ENCODE data around the gene HOXB2.
A peak's percentile ranks its signal among the peaks of the same experiment; 100 is the strongest.

The HOXB2 gene

DNA sequence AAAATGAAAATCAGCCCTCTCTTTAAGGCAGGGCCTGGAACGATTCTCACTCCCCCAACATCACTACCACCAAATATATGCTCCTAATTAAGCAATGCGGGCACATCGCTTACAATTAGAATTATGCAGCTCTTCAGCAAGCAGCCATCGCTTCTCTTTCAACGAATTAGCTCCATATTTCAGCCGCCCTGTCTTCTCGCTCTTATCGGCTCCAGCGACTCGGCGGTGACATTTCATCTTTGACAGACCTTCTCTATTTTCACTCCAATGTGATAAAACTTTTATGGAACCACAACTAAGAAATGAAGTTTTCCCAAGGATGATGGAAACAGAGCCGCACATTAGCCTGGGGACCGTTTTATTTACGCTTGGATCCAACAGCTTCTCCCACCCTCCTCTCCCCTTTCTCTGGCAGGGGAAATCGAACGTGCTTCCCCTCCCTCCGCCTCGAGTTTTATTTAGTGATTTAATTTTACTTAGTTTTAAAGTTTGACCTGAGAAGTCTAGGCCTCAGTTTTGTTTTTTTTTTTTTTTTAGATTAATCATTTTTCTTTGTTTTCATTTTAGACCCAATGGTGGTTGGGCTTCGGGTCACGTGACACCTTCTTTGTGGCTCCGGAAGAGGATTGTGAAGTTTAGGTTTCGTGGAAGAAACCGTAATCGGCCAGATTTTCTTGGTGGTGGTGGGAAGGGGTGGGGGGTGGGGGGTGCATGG lies 3.1 kb upstream of the HOXB2 start:
- no peak for TF ChIP-seq POLR2AphosphoS5 (IDR thresholded peaks at IDR 0.05; ENCODE audit: low read depth, low read length)
- no peak for TF ChIP-seq TAF1 (IDR thresholded peaks at IDR 0.05; ENCODE audit: borderline replicate concordance, low read depth, low read length)
- TF ChIP-seq POLR2A (IDR thresholded peaks at IDR 0.05; ENCODE audit: low read depth, low read length), result no peak
- FAIRE-seq (no peak), DNase-seq (ENCODE audit: insufficient read length) (no peak)

DNA sequence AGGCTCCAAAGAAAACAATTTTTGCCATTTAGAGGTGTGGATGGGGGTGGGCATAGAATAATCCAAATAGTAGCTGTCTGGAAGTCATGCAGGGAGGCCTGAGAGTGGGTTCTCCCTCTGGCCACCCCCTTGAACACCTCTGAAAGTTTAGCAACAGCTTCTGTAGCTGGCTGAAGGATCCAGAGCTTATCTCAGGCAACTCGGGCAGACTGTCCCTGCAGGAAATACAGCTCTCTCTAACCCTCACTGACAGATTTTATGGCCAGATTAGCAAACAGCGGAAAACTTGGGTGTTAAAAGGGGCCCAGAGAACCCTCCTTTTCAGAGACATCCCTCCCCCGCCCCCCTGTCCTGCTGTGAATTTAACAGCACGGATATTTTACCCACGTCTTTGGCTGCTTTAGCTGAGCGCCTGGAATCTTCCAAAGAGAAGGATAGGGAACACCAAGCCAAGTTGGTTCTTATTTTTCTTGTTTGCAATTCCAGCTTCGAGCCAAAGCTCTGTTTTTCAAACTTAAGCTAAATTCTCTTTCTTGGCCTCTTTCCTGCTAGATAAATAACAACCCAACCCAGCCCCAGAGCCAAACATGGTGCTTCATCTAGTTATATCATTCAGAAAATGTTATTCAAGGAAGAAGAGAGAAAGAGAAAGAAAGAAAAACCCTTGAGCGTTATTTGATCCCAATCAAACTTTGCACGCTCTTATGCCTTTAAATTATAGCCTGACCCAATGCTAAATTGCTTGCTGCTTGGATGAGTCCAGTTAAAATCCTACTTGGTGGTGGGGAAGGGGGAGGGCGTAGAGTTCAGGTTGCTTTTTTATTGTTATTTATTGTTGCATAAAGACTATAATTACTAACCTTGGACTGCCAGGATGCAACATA lies 2.3 kb upstream of the HOXB2 start:
- TF ChIP-seq TAF1 (IDR thresholded peaks at IDR 0.05; ENCODE audit: borderline replicate concordance, low read depth, low read length), result no peak
- no peak for TF ChIP-seq POLR2AphosphoS5 (IDR thresholded peaks at IDR 0.05; ENCODE audit: low read depth, low read length)
- TF ChIP-seq POLR2A (IDR thresholded peaks at IDR 0.05; ENCODE audit: low read depth, low read length), result no peak
- DNase-seq (ENCODE audit: insufficient read length), result no peak
- no peak for FAIRE-seq

DNA sequence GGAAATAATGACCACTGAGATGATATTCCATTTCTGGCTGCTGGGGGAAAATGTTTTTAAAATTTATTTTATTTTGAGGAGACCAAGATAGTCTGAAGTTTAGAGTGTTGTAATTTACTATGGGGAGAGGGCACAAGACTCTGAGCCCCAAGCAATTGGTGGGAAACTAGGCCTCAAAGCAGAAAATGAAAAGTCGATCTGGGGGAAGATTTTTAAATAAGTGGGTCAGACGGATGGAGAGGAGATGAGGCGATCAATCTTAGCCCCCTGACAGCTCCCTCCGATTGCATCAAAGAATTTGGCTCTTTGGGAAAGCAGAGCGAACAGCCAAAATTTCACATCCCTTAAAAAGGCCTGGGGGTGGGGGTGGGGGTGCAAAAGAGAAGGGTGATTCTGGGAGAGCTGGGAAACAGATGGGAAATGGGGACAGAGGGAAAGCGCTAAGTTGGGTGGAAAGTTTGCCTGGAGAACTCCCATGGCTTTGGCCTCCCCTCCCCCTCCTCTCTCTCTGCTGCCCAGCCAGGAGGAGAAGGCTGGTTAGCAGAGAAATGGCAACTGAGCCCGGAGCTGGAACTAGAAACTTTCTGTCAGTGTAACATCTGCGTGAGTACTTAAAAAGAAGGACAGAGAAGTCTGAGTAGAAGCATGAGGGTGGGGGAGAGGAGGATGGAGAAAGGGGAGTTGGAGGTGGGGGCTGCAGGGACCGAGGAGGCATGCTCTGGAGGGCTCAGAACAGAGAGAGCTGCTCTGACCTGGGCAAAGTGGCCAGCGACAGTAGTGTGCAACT lies 1.4 kb upstream of the HOXB2 start:
- FAIRE-seq (no peak), DNase-seq (ENCODE audit: insufficient read length) (no peak)
- TF ChIP-seq POLR2A (IDR thresholded peaks at IDR 0.05; ENCODE audit: low read depth, low read length) (no peak), POLR2AphosphoS5 (IDR thresholded peaks at IDR 0.05; ENCODE audit: low read depth, low read length) (no peak), TAF1 (IDR thresholded peaks at IDR 0.05; ENCODE audit: borderline replicate concordance, low read depth, low read length) (no peak)

DNA sequence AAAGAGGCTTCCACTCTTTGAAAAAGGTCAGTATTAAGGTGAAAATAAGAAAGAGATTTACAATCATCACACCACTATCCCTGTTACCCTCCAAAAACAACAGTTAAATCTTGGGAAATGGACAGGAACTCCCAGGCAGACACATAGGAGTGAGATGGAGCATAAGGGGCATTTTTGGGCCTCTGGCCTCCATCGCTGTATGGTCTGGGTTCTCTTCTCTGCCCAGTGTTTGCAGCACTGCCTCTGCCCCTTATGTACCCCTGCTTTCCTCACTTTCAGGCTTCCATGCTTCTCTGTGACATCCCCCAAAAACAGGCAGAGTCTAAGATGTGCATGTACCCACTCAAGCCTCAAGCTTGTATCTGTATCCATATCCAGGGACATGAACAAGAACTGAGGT lies 630 bp upstream of the HOXB2 start:
- DNase-seq (ENCODE audit: insufficient read length) (no peak), FAIRE-seq (peak; percentile 65)
- TF ChIP-seq POLR2AphosphoS5 (IDR thresholded peaks at IDR 0.05; ENCODE audit: low read depth, low read length) (no peak), TAF1 (IDR thresholded peaks at IDR 0.05; ENCODE audit: borderline replicate concordance, low read depth, low read length) (no peak), POLR2A (IDR thresholded peaks at IDR 0.05; ENCODE audit: low read depth, low read length) (no peak)

DNA sequence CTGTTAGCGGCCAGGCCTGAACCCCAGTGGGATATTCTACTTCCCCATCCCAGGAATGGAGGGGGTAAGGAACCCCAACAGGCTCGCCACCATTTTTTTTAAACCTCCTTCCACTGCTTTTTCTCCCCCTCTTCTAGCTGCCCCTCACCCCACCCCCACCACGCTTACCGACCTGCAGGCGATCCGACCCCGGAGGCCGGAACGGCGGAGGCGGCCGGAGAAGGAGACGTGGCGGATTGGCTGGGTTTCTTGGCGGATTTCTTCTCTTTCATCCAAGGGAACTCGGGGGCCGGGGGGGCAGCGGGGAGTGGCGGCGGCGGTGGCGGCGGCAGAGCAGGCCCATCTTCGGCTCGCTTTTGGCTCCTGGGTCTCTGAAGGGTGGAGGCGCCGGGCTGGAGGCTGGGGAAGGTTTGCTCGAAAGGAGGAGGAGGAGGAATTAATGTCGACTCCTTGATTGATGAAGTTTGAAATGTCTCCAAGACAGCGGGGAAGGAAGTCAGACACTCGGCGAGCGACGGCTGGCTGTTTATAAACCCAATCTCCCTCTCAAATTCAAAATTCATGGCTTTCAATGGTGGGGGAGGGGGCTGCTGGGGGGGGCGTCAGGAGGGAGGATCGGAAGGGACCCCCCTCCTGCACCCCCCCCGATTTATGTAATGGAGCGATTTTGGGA lies 424 bp downstream of the HOXB2 start:
- no peak for DNase-seq (ENCODE audit: insufficient read length)
- TF ChIP-seq POLR2AphosphoS5 (IDR thresholded peaks at IDR 0.05; ENCODE audit: low read depth, low read length) (no peak), POLR2A (IDR thresholded peaks at IDR 0.05; ENCODE audit: low read depth, low read length) (no peak), TAF1 (IDR thresholded peaks at IDR 0.05; ENCODE audit: borderline replicate concordance, low read depth, low read length) (no peak)
- FAIRE-seq, result peak; percentile 53

DNA sequence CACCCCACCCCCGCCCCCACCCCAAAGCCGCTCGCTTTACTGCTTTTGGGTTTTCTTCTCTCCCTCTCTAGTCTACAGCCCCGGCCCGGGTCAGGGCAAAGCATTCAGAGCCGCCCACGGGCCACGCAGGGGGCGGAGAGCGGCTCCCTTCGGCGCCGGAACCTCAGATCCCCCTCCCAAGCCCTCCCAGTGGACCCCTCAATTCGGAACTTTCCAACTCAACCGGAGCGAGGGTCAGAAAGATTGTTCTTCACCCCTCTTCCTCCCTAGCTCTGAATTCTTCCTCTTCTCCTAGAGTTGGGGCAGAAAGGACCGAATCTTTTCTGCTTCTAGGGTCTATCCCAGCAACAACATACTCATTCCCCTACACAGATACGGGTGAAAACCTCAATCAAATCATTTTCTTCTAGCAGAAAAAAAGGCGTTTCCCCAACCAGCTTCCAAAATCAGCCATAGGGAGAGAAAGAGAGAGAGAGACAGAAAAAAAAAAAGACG lies 1.0 kb downstream of the HOXB2 start:
- no peak for FAIRE-seq
- DNase-seq (ENCODE audit: insufficient read length), result no peak
- TF ChIP-seq POLR2A (IDR thresholded peaks at IDR 0.05; ENCODE audit: low read depth, low read length) (no peak), TAF1 (IDR thresholded peaks at IDR 0.05; ENCODE audit: borderline replicate concordance, low read depth, low read length) (no peak), POLR2AphosphoS5 (IDR thresholded peaks at IDR 0.05; ENCODE audit: low read depth, low read length) (no peak)

DNA sequence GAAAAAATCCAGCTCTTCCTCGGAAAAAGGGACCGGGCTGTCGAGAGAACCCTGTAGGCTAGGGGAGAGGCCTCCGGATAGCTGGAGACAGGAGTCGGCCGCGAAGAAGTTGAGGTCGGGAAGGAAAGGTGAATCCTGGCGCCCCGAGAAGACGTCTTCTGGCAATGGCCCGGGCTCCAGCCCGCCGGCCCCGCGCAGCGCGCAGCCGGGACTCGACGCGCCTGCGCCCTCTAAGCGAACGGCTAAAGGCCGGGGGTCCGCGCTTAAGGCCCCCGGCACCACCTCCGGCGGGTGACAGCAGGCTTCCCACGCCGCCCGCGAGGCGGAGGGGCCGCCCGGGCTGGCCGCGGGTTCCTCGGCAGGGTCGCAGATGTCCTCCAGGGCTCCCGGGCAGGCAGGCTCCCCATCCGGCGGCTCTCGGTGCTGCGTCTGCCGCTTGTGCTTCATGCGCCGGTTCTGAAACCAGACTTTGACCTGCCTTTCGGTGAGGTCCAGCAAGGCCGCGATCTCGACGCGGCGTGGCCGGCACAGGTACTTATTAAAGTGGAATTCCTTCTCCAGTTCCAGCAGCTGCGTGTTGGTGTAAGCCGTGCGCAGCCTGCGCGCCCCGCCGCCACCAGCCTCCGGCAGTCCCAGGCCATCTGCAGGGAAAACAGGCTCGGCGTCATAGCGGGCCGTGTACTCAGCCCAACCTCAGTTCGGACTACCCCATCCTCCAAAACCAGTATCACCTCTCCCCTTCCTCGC lies 1.6 kb downstream of the HOXB2 start:
- peak; percentile 71 for DNase-seq (ENCODE audit: insufficient read length)
- TF ChIP-seq POLR2A (IDR thresholded peaks at IDR 0.05; ENCODE audit: low read depth, low read length), result no peak
- TF ChIP-seq TAF1 (IDR thresholded peaks at IDR 0.05; ENCODE audit: borderline replicate concordance, low read depth, low read length), result peak; percentile 53; the same call in 1 of the 2 replicates
- FAIRE-seq, result peak; percentile 74

DNA sequence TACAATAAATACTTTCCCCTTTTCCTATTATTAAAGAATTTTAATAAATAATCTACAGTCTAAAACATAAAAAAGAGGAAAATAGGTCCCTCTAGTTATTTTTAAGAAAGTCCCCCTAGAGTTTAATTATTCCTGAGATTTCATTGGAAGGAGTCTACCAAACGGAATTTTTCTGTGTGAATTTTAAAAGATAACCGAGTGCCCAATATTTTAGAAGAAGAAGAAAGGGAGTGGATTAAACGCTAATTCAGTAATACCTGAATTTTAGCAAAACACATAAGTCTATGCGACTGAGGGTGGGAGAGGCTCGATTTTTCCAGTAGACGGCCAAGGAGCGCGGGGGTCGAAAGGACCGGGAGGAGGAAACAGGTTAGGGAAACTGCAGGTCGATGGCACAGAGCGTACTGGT lies 2.2 kb downstream of the HOXB2 start:
- no peak for DNase-seq (ENCODE audit: insufficient read length)
- no peak for FAIRE-seq
- TF ChIP-seq POLR2AphosphoS5 (IDR thresholded peaks at IDR 0.05; ENCODE audit: low read depth, low read length) (no peak), POLR2A (IDR thresholded peaks at IDR 0.05; ENCODE audit: low read depth, low read length) (no peak), TAF1 (IDR thresholded peaks at IDR 0.05; ENCODE audit: borderline replicate concordance, low read depth, low read length) (no peak)

DNA sequence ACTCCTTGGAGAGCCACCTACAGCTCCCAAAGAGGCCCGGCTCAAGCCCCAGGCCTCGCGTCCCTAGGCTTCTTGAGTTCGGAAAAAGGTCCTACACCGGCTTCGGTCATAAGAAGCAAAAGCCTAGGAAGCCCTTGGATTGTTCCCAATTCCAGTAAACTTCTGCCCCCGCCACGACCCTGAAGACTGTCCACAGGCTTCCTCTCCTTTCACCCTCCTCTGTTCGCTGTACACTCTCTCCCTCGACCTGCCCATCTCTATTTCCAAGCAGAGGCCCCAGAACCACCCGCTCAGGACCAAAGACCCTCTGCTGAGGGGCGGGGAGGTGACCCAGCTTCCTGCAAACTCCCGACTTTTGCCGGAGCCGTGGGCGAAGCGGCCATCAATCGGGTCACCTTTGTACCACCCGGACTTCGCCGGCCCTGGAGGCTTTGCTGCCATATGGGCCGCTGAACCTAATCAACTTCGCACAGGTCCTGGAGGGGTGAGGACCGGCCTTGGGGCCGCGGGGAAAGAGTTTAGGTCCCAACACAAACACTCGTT lies 2.7 kb downstream of the HOXB2 start:
- DNase-seq (ENCODE audit: insufficient read length) (no peak), FAIRE-seq (peak; percentile 68)
- TF ChIP-seq POLR2A (IDR thresholded peaks at IDR 0.05; ENCODE audit: low read depth, low read length), result no peak; the same call in 1 of the 2 replicates
- TF ChIP-seq TAF1 (IDR thresholded peaks at IDR 0.05; ENCODE audit: borderline replicate concordance, low read depth, low read length), result no peak
- TF ChIP-seq POLR2AphosphoS5 (IDR thresholded peaks at IDR 0.05; ENCODE audit: low read depth, low read length), result no peak

DNA sequence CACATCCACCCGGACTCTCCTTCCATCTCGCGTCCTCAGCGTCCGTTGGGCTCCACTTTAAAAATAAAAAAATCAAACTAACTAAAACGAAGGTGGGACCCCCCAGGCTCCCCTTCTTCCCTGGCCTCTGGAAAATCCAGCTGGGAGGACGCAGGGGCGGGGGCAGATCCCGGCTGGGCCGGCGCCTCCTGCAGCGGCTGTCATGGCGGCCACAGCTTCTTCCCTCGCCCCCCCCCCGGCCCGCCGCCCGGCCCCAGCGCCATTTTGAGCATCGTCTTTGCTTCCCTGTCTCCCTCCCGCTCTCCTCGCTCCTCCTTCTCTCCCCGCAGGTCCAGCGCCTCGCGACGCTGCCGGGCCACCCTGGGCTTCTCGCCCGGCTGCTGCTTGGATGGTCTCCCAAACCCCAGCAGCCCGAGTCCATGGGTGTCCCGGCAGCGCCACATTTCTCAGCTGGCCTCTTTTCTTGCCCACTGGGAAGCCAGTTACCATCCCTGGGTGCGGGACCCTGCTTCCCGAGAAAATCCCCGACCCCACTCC lies 3.3 kb downstream of the HOXB2 start:
- FAIRE-seq, result no peak
- no peak for TF ChIP-seq POLR2A (IDR thresholded peaks at IDR 0.05; ENCODE audit: low read depth, low read length)
- TF ChIP-seq POLR2AphosphoS5 (IDR thresholded peaks at IDR 0.05; ENCODE audit: low read depth, low read length), result no peak
- TF ChIP-seq TAF1 (IDR thresholded peaks at IDR 0.05; ENCODE audit: borderline replicate concordance, low read depth, low read length), result no peak
- no peak for DNase-seq (ENCODE audit: insufficient read length)

Measured in GM12892 (cell line).